Stimulated activated CD4-positive, alpha-beta T cell treated with anti-CD3 and anti-CD28 coated beads, Interleukin-2, amount 100 ng/mL, for 24 hours (primary cell): Measurements from ENCODE around the gene LRRFIP2.
"Not testable (repeated sequence)": the region's sequence is repeated elsewhere in the genome, so short reads cannot be mapped to it uniquely, and the experiment has no call there.

Experiments used
- DNase-seq, 2 donors: peaks; one replicate each; pipeline ENCODE4 v3.0.0-alpha.2; 2020

The LRRFIP2 gene

GRCh38 chr3:37174532-37175126 lies at the start of gene LRRFIP2:
Gene LRRFIP2 (minus strand): TSS chr3:37174582. CDS start chr3:37148983, 25,599 bp downstream.
- peak in 1 of 2 donors; percentile 28 for DNase-seq

- DNase-seq: no peak
These were observed 49.2 kb upstream of the LRRFIP2 start for GRCh38 chr3:37223576-37223975.

GRCh38 chr3:37223141-37223558 lies 48.8 kb upstream of the LRRFIP2 start:
- no peak for DNase-seq

GRCh38 chr3:37222542-37222941 lies 48.2 kb upstream of the LRRFIP2 start:
- not testable (repeated sequence) for DNase-seq

- DNase-seq: no peak
These were observed 47.0 kb upstream of the LRRFIP2 start for GRCh38 chr3:37221407-37221806.

GRCh38 chr3:37219266-37219665 lies 44.9 kb upstream of the LRRFIP2 start:
- no peak for DNase-seq

GRCh38 chr3:37218206-37218605 lies 43.8 kb upstream of the LRRFIP2 start:
- no peak for DNase-seq

GRCh38 chr3:37217098-37217849 lies 42.9 kb upstream of the LRRFIP2 start:
- DNase-seq: no peak

- DNase-seq: no peak
These were observed 42.3 kb upstream of the LRRFIP2 start for GRCh38 chr3:37216597-37217097.

- DNase-seq: no peak
These were observed 39.7 kb upstream of the LRRFIP2 start for GRCh38 chr3:37214076-37214475.

GRCh38 chr3:37210230-37210629 lies 35.8 kb upstream of the LRRFIP2 start:
- DNase-seq: no peak

GRCh38 chr3:37208576-37208975 lies 34.2 kb upstream of the LRRFIP2 start:
- DNase-seq: not testable (repeated sequence)

- not testable (repeated sequence) for DNase-seq
These were observed 33.6 kb upstream of the LRRFIP2 start for GRCh38 chr3:37208008-37208407.

GRCh38 chr3:37206041-37206440 lies 31.7 kb upstream of the LRRFIP2 start:
- not testable (repeated sequence) for DNase-seq

- no peak for DNase-seq
These were observed 29.9 kb upstream of the LRRFIP2 start for GRCh38 chr3:37204314-37204713.

- DNase-seq: no peak
These were observed 27.7 kb upstream of the LRRFIP2 start for GRCh38 chr3:37202035-37202434.

GRCh38 chr3:37200141-37200540 lies 25.8 kb upstream of the LRRFIP2 start:
- no peak for DNase-seq

- DNase-seq: no peak
These were observed 24.6 kb upstream of the LRRFIP2 start for GRCh38 chr3:37198996-37199395.

GRCh38 chr3:37198547-37198946 lies 24.2 kb upstream of the LRRFIP2 start:
- DNase-seq: no peak

GRCh38 chr3:37197810-37198371 lies 23.5 kb upstream of the LRRFIP2 start:
- DNase-seq: no peak

GRCh38 chr3:37194533-37194932 lies 20.2 kb upstream of the LRRFIP2 start:
- DNase-seq: no peak

- DNase-seq: no peak
These were observed 16.3 kb upstream of the LRRFIP2 start for GRCh38 chr3:37190667-37191066.

GRCh38 chr3:37189109-37189508 lies 14.7 kb upstream of the LRRFIP2 start:
- DNase-seq: no peak

GRCh38 chr3:37183976-37184375 lies 9.6 kb upstream of the LRRFIP2 start:
- no peak for DNase-seq
